Renal cortex interstitium (tissue), 11 donors: ENCODE measurements around the gene ZBTB20. TPM values are rescaled to one million over a fixed set of nuclear protein-coding genes. Genes with fewer than 3 reads are reported as not detected.
A peak's percentile ranks its signal among the peaks of the same experiment; 100 is the strongest.

Experiments used
- DNase-seq, 11 donors: peaks; one replicate each; pipeline ENCODE4 v3.0.0-alpha.2; 2013; ENCODE audit warnings: low read depth in 9 of 11, low spot score in 4 of 11; ENCODE audit errors: extremely low read depth in 1 of 11
- polyA plus RNA-seq, 3 donors: library from polyadenylated mRNA; unstranded; fragments of 120-200 nt; gene quantifications; one replicate each; pipeline ENCODE4 v1.2.1, GENCODE V29; 2013; ENCODE audit not compliant: insufficient read length in 3 of 3

The ZBTB20 gene
- polyA plus RNA-seq, 3 donors: 5.5 to 6.9 (median 6.6) TPM

- DNase-seq: no peak
These were observed 595.1 kb downstream of the ZBTB20 start for GRCh38 chr3:114551770-114552526.

GRCh38 chr3:114550165-114550564 lies 596.9 kb downstream of the ZBTB20 start:
- DNase-seq: no peak

- no peak for DNase-seq
These were observed 601.9 kb downstream of the ZBTB20 start for GRCh38 chr3:114545193-114545592.

- DNase-seq: no peak
These were observed 604.7 kb downstream of the ZBTB20 start for GRCh38 chr3:114542359-114542758.

DNA sequence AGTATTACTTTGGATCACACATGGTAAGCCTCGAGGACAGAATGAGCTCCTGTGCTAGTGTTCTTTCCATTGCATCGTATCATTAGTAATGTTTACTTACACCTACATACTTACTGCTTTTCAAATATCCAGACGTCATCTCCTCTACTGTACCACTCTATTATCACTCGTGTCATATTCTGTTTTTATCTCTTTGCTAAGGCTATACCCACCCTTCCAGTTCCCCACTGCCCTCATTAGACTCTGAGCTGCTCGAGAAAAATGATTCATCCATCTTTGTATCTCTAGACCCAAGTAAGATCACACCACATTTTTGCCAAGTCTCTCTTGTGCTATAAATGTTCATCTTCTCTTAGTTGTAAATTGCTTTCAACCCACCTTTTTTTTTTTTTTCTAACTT lies 607.6 kb downstream of the ZBTB20 start:
- DNase-seq: no peak

- no peak for DNase-seq
These were observed 608.9 kb downstream of the ZBTB20 start for GRCh38 chr3:114538211-114538610.

GRCh38 chr3:114528517-114528916 lies 618.6 kb downstream of the ZBTB20 start:
- DNase-seq: no peak

DNA sequence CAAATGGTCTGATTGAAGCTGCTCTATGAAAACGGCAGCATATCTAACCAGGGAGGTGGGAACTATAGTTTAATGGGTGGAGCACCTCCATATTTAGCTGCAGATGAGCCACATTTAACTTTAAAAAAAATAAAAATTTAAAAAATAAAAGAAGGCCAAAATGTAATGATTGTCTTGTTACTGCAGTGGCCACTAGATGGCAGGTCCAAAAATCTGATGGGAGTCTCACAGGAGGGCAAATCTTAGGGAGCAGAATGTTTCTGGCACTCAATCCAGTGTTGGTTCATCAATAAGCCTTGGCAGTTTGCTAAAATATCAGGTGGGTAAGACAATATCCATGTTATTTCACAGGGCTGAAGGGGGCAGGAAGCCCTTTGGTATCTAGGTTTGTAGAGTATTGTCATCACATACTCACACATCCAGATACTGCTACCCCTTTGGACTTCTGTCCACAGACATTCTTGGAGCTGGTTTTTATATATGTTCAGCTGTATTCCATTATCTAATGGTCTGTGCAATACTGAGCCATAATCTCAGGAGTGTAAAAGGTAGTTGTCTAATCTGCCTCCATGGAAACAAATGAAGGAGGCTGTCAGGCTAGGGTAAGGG lies 619.9 kb downstream of the ZBTB20 start:
- no peak for DNase-seq

GRCh38 chr3:114525278-114525677 lies 621.8 kb downstream of the ZBTB20 start:
- DNase-seq: no peak

- peak; percentile 21 to 75 (median 42) for DNase-seq
These were observed 627.7 kb downstream of the ZBTB20 start for GRCh38 chr3:114519415-114519814.

DNA sequence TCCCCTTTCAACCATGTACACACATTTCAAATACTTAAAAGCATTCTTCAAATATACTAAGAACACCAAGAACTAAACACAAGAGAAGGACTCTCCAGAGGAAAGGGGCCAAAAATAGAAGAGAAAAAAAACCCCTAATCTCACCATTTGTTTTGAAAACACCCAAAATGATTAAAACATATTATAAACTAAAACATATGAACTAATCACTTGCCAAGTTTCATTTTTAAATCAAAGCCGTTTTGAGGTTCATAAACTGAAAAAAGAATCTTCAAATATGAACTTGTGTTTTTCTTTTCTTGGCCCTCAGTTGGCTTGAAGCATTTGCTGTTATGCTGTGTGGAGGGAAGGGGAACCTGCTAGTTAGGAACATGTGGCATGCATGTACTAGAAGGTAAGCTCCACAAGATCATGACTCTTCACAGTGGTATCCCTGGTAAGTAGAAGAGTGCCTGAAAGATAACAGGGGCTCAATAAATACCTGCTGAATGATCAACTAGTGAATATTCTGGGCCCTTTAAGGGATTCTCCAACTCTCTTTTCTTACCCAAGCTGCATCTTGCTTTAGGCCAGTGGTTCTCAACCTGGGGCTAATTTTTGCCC lies 628.8 kb downstream of the ZBTB20 start:
- no peak for DNase-seq

- no peak for DNase-seq
These were observed 636.9 kb downstream of the ZBTB20 start for GRCh38 chr3:114510201-114510600.

- no peak for DNase-seq
These were observed 637.3 kb downstream of the ZBTB20 start for GRCh38 chr3:114509756-114510155.

DNA sequence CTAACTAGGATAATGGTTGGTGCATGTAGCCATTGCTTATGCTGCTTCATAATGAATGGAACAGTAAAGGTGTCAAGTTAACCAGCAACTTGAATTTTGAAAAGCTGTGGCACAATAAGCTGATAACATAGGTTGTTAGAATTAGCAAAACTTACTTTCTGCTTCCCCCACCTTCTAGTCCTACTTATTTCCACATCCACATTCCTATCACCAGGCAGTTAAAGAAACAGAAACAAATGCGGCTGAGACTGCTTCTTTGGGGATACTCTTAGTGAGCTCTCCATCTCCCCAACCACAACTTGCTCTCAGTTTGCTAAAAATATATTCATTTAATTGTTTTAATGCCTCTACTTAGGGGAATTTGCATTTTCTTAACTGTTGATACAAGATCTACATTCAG lies 638.1 kb downstream of the ZBTB20 start:
- no peak for DNase-seq

GRCh38 chr3:114508208-114508607 lies 638.9 kb downstream of the ZBTB20 start:
- DNase-seq: no peak

- no peak for DNase-seq
These were observed 640.3 kb downstream of the ZBTB20 start for GRCh38 chr3:114506591-114507300.

GRCh38 chr3:114504941-114505628 lies 642.0 kb downstream of the ZBTB20 start:
- no peak for DNase-seq

DNA sequence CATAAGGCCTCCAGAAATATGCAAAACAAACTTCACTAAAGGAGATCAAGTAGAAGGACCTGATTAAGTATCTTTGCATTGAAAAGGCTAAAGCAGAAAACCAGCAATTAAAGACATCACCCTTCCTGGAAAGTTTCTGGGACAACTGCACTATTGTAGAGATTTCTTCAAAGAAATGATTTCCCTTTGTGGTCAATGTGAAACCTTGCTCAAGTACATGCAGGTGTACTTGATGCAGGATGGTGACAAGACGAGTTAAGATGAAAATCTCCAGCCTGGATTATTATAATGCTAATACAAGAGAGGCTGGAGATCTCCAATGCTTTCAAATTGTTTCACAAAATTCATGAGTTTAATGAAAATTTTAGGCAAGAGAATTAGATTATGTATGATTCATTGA lies 644.9 kb downstream of the ZBTB20 start:
- no peak for DNase-seq

DNA sequence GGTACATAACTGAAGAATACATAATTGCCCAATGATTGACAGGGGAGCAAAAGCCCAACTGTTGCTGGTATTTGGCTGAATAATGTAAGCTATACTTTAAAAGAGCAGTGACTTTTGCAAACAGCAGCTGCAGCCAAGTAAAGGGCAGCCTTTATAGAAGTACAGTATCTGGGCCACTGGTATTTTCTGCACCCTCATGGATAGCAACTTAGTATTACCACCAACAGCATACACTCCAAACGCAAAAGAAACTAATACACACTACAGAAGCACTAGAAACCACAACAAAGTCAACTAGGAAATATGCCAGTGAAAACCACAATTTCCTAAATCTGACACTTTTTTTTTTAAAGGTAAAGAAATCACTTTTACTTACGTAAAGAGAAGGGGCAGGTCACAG lies 647.1 kb downstream of the ZBTB20 start:
- DNase-seq: no peak
